ENCODE measurements around the gene DAGLB.

DAGLB gene

DNA sequence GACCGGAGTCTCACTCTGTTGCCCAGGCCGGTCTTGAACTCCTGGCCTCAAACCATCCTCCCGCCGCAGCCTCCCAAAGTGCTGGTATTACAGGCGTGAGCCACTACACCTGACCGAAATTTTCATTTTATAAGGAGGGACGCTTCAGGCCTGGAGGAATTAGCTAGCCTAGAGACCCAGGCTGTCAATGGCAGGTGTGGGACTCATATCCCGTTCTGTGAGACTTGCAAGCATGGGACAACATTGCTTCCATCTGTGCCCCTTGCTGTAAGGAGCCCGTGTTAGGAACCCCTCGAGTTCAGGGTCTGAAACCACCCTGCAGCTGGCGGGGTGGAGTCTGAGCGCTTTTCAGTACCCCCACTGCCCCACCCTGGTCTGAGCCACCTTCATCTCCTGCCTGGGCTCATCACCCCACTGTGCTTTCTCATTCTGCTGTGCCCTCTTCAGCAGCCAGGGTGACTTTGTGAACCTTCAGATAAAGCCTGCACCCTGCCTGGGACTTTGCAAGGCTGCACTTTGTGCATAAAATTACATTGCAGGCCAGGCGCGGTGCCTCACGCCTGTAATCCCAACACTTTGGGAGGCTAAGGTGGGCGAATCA, 1.3 kb upstream of the DAGLB start:
- Histone ChIP-seq H3K4me1 (ENCODE audit: control insufficient read depth in 1 of 2, insufficient read depth in 1 of 2, low read depth in 1 of 2, low read length in 1 of 2) (peaks cover 15 to 27% of the 10 kb centered on the region in 2 experiments), H3K9me3 (no peaks in the 10 kb centered on the region), H3K4me3 (ENCODE audit: low read depth in 1 of 2, low read length in 1 of 2) (peak overlapping the region in 1 of 2 experiments; percentile 83), H3K27ac (peak overlapping the region; percentile 89), H3K27me3 (no peaks in the 10 kb centered on the region), H3K36me3 (peaks cover 18% of the 10 kb centered on the region)
- TF ChIP-seq, protein P1, sequence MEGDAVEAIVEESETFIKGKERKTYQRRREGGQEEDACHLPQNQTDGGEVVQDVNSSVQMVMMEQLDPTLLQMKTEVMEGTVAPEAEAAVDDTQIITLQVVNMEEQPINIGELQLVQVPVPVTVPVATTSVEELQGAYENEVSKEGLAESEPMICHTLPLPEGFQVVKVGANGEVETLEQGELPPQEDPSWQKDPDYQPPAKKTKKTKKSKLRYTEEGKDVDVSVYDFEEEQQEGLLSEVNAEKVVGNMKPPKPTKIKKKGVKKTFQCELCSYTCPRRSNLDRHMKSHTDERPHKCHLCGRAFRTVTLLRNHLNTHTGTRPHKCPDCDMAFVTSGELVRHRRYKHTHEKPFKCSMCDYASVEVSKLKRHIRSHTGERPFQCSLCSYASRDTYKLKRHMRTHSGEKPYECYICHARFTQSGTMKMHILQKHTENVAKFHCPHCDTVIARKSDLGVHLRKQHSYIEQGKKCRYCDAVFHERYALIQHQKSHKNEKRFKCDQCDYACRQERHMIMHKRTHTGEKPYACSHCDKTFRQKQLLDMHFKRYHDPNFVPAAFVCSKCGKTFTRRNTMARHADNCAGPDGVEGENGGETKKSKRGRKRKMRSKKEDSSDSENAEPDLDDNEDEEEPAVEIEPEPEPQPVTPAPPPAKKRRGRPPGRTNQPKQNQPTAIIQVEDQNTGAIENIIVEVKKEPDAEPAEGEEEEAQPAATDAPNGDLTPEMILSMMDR (IDR thresholded peaks at IDR 0.05), result no peak

DNA sequence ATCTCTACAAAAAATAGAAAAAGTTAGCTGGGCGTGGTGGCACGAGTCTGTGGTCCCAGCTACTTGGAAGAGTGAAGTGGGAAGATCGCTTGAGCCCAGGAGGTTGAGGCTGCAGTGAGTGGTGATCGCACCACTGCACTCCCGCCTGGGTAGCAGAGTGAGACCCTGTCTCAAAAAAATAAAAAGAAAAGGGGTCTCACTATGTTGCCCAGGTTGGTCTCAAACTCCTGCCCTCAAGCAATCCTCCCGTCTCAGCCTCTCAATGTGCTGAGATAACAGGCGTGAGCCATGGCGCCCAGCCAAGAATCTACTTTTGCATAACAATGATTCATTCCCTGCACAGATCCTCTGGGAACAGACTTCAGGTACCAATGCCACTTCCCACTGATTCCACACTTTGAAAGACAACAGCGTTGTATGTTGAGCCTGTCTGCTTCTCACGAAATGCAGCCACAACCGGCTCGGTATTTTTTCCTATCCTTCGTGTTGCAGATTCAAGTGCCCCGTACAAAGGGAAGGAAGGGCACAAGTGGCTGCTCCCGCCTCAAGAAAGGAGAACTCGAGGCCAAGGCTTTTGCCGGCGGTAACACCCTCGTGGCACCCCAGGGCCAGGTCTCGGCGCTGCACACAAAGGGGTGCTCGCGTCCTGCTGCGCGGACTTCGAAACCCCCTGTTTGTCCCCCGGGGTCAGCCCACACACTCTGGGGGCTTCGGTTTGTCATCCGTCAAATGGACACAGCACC, 745 bp downstream of the DAGLB start:
- peaks cover 28 to 42% of the 10 kb centered on the region in 2 experiments for H3K4me1 ChIP-seq (ENCODE audit: control insufficient read depth in 1 of 2, insufficient read depth in 1 of 2, low read depth in 1 of 2, low read length in 1 of 2)
- peak overlapping the region; percentile 89 for H3K27ac ChIP-seq
- H3K27me3 ChIP-seq, result no peaks in the 10 kb centered on the region
- TF ChIP-seq, protein P1 (IDR thresholded peaks at IDR 0.05), result no peak
- H3K36me3 ChIP-seq, result peaks cover 19% of the 10 kb centered on the region
- no peaks in the 10 kb centered on the region for H3K9me3 ChIP-seq
- H3K4me3 ChIP-seq (ENCODE audit: low read depth in 1 of 2, low read length in 1 of 2), result peak overlapping the region; percentile 83 to 100

DNA sequence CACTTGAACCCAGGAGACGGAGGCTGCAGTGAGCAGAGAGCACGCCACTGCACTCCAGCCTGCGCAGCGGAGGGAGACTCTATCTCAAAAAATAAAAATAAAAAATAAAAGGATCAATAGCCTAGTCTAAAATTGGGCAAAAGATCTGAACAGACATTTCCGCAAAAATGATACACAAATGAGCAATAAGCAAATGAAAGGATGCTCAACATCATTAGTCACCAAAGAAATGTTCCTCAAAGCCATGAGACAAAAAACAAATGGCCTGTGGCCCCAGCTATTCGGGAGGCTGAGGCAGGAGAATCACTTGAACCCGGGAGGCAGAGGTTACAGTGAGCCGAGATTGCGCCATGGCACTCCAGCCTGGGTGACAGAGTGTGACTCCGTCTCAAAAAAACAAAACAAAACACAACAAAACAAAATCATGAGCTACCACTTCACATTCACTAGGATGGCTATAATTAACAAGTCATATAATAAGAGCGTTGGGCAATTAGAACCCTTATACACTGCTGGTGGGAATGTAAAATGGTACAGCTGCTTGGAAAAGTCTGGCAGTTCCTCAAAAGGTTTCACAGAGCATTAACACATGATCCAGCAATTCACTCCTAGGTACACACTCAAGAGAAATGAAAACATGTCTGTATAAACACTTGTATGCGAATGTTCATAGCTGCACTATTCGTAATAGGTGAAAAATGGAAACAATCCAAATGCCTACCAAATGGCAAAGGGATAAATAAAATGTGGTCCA, 3.1 kb downstream of the DAGLB start:
- peaks cover 19% of the 10 kb centered on the region for H3K36me3 ChIP-seq
- peaks cover 42 to 60% of the 10 kb centered on the region in 2 experiments for H3K4me1 ChIP-seq (ENCODE audit: control insufficient read depth in 1 of 2, insufficient read depth in 1 of 2, low read depth in 1 of 2, low read length in 1 of 2)
- H3K4me3 ChIP-seq (ENCODE audit: low read depth in 1 of 2, low read length in 1 of 2), result no peak overlapping the region
- TF ChIP-seq, protein P1 (IDR thresholded peaks at IDR 0.05), result no peak
- no peaks in the 10 kb centered on the region for H3K9me3 ChIP-seq
- no peaks in the 10 kb centered on the region for H3K27me3 ChIP-seq
- peak overlapping the region; percentile 1 for H3K27ac ChIP-seq

DNA sequence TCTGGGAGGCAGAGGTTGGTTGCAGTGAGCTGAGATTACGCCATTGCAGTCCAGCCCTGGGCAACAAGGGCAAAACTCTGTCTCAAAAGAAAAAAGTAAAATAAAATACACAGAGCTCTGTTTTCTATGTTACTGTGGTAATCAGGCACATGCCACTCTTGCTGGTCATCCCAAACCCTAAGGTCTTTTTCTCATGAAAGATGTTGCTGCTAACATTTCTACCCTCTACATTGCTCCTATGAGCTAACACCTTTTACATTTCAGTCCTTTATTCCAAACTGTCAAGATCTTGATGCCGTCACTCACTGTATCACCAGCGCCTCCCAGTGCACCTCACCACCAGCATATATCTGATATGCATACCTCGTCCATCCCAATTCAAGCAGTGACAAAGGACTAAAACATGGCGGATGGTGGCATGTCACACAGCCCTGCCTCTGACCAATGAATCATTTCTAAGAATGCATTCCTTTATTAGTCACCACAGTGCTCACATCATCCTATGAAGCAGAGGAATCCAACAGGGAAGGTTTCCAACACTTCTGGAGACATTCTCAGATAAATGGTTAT, 4.3 kb downstream of the DAGLB start:
- TF ChIP-seq, protein P1 (IDR thresholded peaks at IDR 0.05), result no peak
- H3K27ac ChIP-seq, result peak overlapping the region; percentile 37
- H3K4me3 ChIP-seq (ENCODE audit: low read depth in 1 of 2, low read length in 1 of 2), result no peak overlapping the region
- H3K4me1 ChIP-seq (ENCODE audit: control insufficient read depth in 1 of 2, insufficient read depth in 1 of 2, low read depth in 1 of 2, low read length in 1 of 2), result peaks cover 51 to 72% of the 10 kb centered on the region in 2 experiments
- peaks cover 19% of the 10 kb centered on the region for H3K36me3 ChIP-seq
- H3K9me3 ChIP-seq, result no peaks in the 10 kb centered on the region
- H3K27me3 ChIP-seq, result no peaks in the 10 kb centered on the region

DNA sequence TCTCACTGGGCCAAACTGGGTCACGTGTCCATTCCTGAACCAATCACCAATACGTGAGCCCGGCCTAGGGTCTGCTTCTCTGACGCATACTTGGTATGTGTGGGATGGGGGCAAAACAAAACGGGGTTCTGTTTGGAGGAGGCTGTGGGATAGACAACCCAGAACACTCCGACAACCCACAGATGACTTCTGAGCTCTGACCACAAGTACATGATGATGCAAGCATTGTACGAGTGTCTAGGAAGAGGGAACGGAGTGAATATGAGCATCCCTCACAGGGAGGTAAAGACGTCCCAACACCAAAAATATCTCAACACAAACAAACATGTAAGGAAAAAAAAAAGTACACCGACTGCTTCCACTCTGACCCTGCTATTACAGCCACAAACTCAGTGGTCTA, 5.6 kb downstream of the DAGLB start:
- H3K9me3 ChIP-seq, result no peaks in the 10 kb centered on the region
- H3K27ac ChIP-seq, result peak overlapping the region; percentile 73
- TF ChIP-seq, protein P1 (IDR thresholded peaks at IDR 0.05), result no peak
- H3K4me3 ChIP-seq (ENCODE audit: low read depth in 1 of 2, low read length in 1 of 2), result peak overlapping the region in 1 of 2 experiments; percentile 1
- H3K4me1 ChIP-seq (ENCODE audit: control insufficient read depth in 1 of 2, insufficient read depth in 1 of 2, low read depth in 1 of 2, low read length in 1 of 2), result peaks cover 60 to 78% of the 10 kb centered on the region in 2 experiments
- no peaks in the 10 kb centered on the region for H3K27me3 ChIP-seq
- peaks cover 19% of the 10 kb centered on the region for H3K36me3 ChIP-seq
